Astrocyte of the cerebellum (primary cell): ENCODE data around the gene ADCY4.
"Not testable (repeated sequence)": the region's sequence is repeated elsewhere in the genome, so short reads cannot be mapped to it uniquely, and the experiment has no call there.

Experiments
- DNase-seq: peaks from one replicate; pipeline ENCODE4 v3.0.0-alpha.2; 2011; ENCODE audit warnings: low read depth
- H3K4me3 ChIP-seq: 2 replicates; pipeline ENCODE4 v1.5.1; 2011; ENCODE audit warnings: mild to moderate bottlenecking, low read depth, low read length, moderate library complexity
- in situ Hi-C: cut with HindIII; loops from 2 replicates; pipeline ENCODE4 v1.10.0; 2017; ENCODE audit warnings: low sequenced_read_pairs
- TF ChIP-seq, protein P1 (sequence below): IDR thresholded peaks from 2 replicates; pipeline ENCODE4 v1.5.1; 2012; ENCODE audit warnings: low read length, low read depth, moderate library complexity, mild to moderate bottlenecking; ENCODE audit errors: missing control alignments

ADCY4 gene

DNA sequence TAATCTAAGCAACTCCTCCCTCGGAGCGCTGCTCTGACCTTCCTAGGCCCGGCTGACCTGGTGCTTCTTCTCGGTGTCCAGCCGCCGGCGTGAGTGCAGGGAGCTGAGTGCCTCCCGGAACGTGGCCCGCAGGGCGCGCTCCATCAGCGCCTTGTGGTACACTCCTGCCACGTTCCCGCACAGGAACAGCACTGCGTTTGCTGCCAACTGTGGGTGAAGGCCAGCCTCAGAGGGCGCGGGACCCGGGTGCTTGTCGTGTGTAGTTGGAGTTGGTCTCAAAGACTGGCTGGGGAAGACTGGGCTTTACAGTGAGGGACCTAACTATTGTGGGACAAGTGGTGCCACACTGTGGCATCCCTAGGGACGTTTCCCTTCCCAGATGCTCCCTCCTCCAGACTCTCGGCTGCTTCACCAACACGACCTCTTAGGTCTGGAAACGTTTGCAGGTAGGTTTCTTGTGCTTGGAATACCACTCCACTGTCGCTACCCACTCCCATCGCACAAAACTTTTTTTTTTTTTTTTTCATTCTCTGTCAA is 3.1 kb downstream of the ADCY4 start:
- in situ Hi-C loops = no loop called here
- H3K4me3 ChIP-seq = no peak overlapping the region
- TF ChIP-seq, protein P1, sequence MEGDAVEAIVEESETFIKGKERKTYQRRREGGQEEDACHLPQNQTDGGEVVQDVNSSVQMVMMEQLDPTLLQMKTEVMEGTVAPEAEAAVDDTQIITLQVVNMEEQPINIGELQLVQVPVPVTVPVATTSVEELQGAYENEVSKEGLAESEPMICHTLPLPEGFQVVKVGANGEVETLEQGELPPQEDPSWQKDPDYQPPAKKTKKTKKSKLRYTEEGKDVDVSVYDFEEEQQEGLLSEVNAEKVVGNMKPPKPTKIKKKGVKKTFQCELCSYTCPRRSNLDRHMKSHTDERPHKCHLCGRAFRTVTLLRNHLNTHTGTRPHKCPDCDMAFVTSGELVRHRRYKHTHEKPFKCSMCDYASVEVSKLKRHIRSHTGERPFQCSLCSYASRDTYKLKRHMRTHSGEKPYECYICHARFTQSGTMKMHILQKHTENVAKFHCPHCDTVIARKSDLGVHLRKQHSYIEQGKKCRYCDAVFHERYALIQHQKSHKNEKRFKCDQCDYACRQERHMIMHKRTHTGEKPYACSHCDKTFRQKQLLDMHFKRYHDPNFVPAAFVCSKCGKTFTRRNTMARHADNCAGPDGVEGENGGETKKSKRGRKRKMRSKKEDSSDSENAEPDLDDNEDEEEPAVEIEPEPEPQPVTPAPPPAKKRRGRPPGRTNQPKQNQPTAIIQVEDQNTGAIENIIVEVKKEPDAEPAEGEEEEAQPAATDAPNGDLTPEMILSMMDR = no peak
- DNase-seq = no peak

DNA sequence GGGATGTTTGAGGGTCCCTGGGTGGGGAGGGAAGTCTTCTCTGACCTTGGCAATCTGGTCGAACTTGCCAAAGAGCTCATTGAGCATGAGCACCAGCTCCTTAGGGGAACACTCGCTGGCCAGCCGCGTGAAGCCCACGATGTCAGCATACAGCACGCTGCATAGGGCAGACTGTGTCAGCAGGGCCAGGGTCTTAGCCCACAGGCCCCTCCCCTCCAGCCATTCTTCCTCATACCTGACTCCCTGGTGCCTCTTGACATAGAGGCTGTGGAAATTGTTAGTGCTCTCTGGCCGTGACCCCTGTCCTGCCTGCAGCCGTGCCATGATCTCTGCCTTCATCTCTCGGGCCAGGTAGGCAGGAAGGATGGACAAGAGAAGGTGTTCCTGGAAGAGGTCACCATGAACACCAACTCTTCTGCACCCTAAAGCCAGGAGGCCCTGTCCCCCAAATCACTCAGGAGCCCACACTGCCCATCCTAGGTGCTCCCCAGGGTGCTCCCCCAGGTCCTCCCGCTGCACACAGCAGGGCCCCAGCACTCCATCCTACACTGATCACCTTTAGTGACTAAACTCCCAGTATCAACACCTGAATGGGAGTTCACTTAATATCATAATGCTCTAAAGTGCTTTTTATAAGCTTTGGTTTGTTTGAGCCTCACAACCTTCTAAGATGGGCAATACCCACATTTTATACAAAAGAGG is 3.7 kb downstream of the ADCY4 start:
- no peak overlapping the region for H3K4me3 ChIP-seq
- TF ChIP-seq, protein P1 = no peak
- in situ Hi-C loops = no loop called here
- no peak for DNase-seq

DNA sequence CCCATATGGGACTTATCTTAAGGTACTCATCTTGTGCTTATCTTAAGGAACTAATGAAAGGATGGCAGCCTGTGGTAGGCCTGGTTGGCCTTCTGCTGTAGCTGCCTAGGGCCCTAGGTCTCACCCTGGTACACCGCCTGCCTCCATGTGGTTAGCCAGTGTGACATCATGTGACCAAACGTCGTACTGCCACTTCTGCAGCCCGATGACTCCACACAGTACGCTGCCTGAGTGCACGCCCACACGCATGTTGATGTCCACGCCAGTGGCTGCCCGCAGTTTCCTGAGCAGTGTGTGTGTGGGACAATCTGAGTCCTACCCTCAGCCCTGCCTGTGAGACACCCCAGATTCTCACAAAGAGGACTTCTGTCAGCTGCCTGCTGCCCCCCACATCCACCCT is 5.1 kb downstream of the ADCY4 start:
- no peak overlapping the region for H3K4me3 ChIP-seq
- TF ChIP-seq, protein P1 = no peak
- DNase-seq = no peak
- in situ Hi-C loops = no loop called here

DNA sequence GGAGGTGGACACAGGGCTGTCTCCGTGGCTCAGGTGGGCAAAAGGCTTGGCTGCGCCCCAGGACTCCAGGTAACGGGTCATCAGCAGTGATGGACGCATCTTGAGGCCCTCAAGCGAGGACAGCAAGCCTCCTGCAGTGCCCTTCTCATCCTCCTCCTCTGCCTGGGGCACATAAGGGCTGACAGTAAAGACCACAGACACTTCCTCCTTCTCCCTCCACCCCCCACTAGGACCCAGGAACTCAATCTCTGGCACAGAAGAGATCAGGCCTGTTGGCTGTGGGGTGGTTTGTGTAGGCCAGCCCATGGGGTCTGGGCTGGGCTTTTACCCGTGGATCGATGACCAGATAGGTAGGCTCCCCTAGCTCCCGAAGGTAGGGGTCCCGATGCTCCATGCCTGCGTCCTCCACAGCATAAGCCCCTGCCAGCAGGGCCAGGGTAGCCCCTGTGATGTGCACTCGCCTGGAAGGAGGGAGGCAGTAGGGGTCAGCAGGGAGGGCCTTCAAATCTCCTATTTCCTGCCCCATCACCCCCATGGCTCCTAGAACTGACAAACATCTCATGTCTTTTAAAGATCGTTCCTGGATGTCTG is 5.7 kb downstream of the ADCY4 start:
- TF ChIP-seq, protein P1 = no peak
- DNase-seq = no peak
- no peak overlapping the region for H3K4me3 ChIP-seq
- in situ Hi-C loops = no loop called here

DNA sequence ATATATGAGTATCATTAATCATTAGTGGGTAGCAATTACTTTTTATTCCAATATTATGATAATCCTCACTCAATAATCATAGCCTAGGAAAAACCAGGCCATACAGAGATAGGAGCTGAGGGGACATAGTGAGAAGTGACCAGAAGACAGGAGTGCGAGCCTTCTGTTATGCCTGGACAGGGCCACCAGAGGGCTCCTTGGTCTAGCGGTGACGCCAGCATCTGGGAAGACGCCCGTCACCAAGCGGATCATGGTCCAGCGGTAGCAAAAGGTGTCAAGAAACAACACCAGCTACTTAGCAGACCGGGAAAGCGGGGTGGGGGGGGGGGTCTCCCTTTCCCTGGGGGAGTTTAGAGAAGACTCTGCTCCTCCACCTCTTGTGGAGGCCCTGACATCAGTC is 7.0 kb downstream of the ADCY4 start:
- DNase-seq, H3K4me3 ChIP-seq, in situ Hi-C loops: not testable (repeated sequence)
- TF ChIP-seq, protein P1 = peak; percentile 41

DNA sequence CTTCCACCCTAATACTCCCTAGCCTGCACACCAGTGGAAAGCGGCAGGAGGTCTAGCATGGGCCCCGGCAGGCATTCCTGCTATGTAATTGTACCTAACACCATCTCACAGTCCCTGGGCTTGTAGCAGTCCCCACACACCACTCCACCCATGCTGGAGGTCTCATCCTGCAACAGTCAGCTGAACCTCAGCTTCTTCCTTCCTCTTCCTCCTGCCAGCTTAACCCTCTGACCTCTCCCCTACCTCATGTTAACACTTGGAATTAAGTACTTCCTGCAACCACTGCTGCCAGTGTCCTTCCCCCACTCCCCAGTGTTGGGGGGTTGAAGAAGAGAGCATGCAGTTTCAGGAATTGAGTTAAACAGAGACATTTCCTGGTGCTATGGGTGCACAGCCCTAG is 7.6 kb downstream of the ADCY4 start:
- DNase-seq = no peak
- TF ChIP-seq, protein P1 = no peak
- in situ Hi-C loops = no loop called here
- H3K4me3 ChIP-seq = no peak overlapping the region
